GM23338 (cell line): ENCODE measurements around the gene HHAT. TPM values are rescaled to one million over a fixed set of nuclear protein-coding genes. Genes with fewer than 3 reads are reported as not detected.

Experiments
- ATAC-seq: fragments of 200-7000 bp; cut with Tn5 transposase; 3 replicates; pipeline ENCODE4 v1.9.1; 2020
- DNase-seq: peaks from one replicate; pipeline ENCODE4 v3.0.0-alpha.2; 2015; ENCODE audit warnings: low spot score
- H2AFZ ChIP-seq: fragments of 200-600 bp; sonication (generic); 2 replicates; pipeline ENCODE4 v1.8.0; 2016; ENCODE audit warnings: antibody characterized with exemption, mild to moderate bottlenecking, moderate library complexity
- H3F3A ChIP-seq: fragments of 200-600 bp; sonication (generic); replicated peaks from 2 replicates; pipeline ENCODE4 v1.8.0; 2017; ENCODE audit warnings: antibody characterized with exemption, mixed run types, low read depth
- H3K27ac ChIP-seq: fragments of 200-600 bp; sonication (generic); 2 replicates; pipeline ENCODE4 v1.6.1; 2016; ENCODE audit warnings: low read depth
- H3K27me3 ChIP-seq: fragments of 200-600 bp; sonication (generic); 2 replicates; pipeline ENCODE4 v1.8.0; 2016; ENCODE audit warnings: mild to moderate bottlenecking, mixed run types, moderate library complexity; ENCODE audit not compliant: insufficient read depth
- H3K36me3 ChIP-seq: fragments of 200-600 bp; sonication (generic); 2 replicates; pipeline ENCODE4 v1.8.0; 2016; ENCODE audit warnings: mild to moderate bottlenecking; ENCODE audit not compliant: insufficient read depth
- H3K4me1 ChIP-seq: fragments of 200-600 bp; sonication (generic); 2 replicates; pipeline ENCODE4 v1.8.0; 2016; ENCODE audit warnings: mild to moderate bottlenecking, moderate library complexity; ENCODE audit not compliant: insufficient read depth
- H3K4me2 ChIP-seq: fragments of 200-600 bp; sonication (generic); 2 replicates; pipeline ENCODE4 v1.7.1; 2017; ENCODE audit warnings: mixed run types
- H3K4me3 ChIP-seq: fragments of 200-600 bp; sonication (generic); 2 replicates; pipeline ENCODE4 v1.6.1; 2016; ENCODE audit warnings: mixed run types
- H3K79me2 ChIP-seq: fragments of 200-600 bp; sonication (generic); replicated peaks from 2 replicates; pipeline ENCODE4 v1.8.0; 2017; ENCODE audit warnings: mild to moderate bottlenecking; ENCODE audit not compliant: insufficient read depth
- H3K9me2 ChIP-seq: fragments of 200-600 bp; sonication (generic); 2 replicates; pipeline ENCODE4 v1.8.0; 2017; ENCODE audit not compliant: insufficient read depth
- H4K20me1 ChIP-seq: fragments of 200-600 bp; sonication (generic); replicated peaks from 2 replicates; pipeline ENCODE4 v1.8.0; 2017; ENCODE audit warnings: mild to moderate bottlenecking; ENCODE audit not compliant: insufficient read depth
- H3K27ac Mint-ChIP-seq: 2 replicates; pipeline ENCODE4 v1.8.0; 2020; ENCODE audit warnings: inconsistent platforms, mild to moderate bottlenecking, moderate library complexity, mixed read lengths
- H3K27me3 Mint-ChIP-seq: 3 replicates; pipeline ENCODE4 v1.8.0; 2022; ENCODE audit warnings: low read depth, mild to moderate bottlenecking, moderate library complexity, mixed read lengths, inconsistent platforms; ENCODE audit not compliant: insufficient read depth, poor library complexity
- H3K36me3 Mint-ChIP-seq: 3 replicates; pipeline ENCODE4 v1.8.0; 2021; ENCODE audit warnings: low read depth, mild to moderate bottlenecking, inconsistent platforms, moderate library complexity, mixed read lengths
- H3K4me1 Mint-ChIP-seq: 3 replicates; pipeline ENCODE4 v1.8.0; 2020; ENCODE audit warnings: mild to moderate bottlenecking, inconsistent platforms, mixed read lengths
- H3K4me3 Mint-ChIP-seq: 3 replicates; pipeline ENCODE4 v1.8.0; 2021; ENCODE audit warnings: moderate library complexity, mild to moderate bottlenecking, inconsistent platforms, mixed read lengths
- H3K9me3 Mint-ChIP-seq: 3 replicates; pipeline ENCODE4 v1.8.0; 2020; ENCODE audit warnings: moderate library complexity, mild to moderate bottlenecking, inconsistent platforms, mixed read lengths
- CREB1 ChIP-seq: fragments of 250-450 bp; sonication (Bioruptor Pico); IDR thresholded peaks from 2 replicates; pipeline ENCODE4 v1.5.0; 2020; ENCODE audit warnings: low read depth, mild to moderate bottlenecking, moderate library complexity
- ETS1 ChIP-seq: IDR thresholded peaks from 2 replicates; pipeline ENCODE4 v1.6.1; 2016; ENCODE audit warnings: antibody characterized with exemption
- EZH2 ChIP-seq: fragments of 200-600 bp; sonication (generic); IDR thresholded peaks from one replicate; pipeline ENCODE4 v1.8.0; 2017; ENCODE audit warnings: antibody characterized with exemption, mild to moderate bottlenecking, low read depth; ENCODE audit not compliant: unreplicated experiment
- EZH2phosphoT487 ChIP-seq: fragments of 200-600 bp; sonication (generic); IDR thresholded peaks from one replicate; pipeline ENCODE4 v1.8.1; 2018; ENCODE audit warnings: antibody characterized with exemption; ENCODE audit not compliant: unreplicated experiment
- JUNB ChIP-seq: IDR thresholded peaks from one replicate; pipeline ENCODE4 v1.6.1; 2016; ENCODE audit warnings: antibody characterized with exemption; ENCODE audit not compliant: unreplicated experiment
- NANOG ChIP-seq: IDR thresholded peaks from 2 replicates; pipeline ENCODE4 v1.6.1; 2016; ENCODE audit warnings: antibody characterized with exemption, borderline replicate concordance
- POLR2AphosphoS5 ChIP-seq: IDR thresholded peaks from 2 replicates; pipeline ENCODE4 v1.6.1; 2016; ENCODE audit warnings: antibody characterized with exemption, low read depth
- REST ChIP-seq: IDR thresholded peaks from one replicate; pipeline ENCODE4 v1.6.1; 2018; ENCODE audit warnings: antibody characterized with exemption; ENCODE audit not compliant: unreplicated experiment
- STAT1 ChIP-seq: IDR thresholded peaks from one replicate; pipeline ENCODE4 v1.6.1; 2016; ENCODE audit warnings: antibody characterized with exemption; ENCODE audit not compliant: unreplicated experiment
- ZNF114 ChIP-seq: fragments of 250-450 bp; sonication (Bioruptor Pico); IDR thresholded peaks from 2 replicates; pipeline ENCODE4 v1.5.0; 2020; ENCODE audit warnings: mild to moderate bottlenecking, moderate library complexity
- ZNF331 ChIP-seq: fragments of 250-450 bp; sonication (Bioruptor Pico); IDR thresholded peaks from 2 replicates; pipeline ENCODE4 v1.5.0; 2020; ENCODE audit warnings: low read depth, mild to moderate bottlenecking, moderate library complexity
- ZNF462 ChIP-seq: fragments of 250-450 bp; sonication (Bioruptor Pico); IDR thresholded peaks from 2 replicates; pipeline ENCODE4 v1.5.0; 2020; ENCODE audit warnings: mild to moderate bottlenecking, moderate library complexity
- polyA plus RNA-seq: library from polyadenylated mRNA; unstranded; fragments of >200 nt; fragmentation: Nextera tagmentation; extraction: Ambion mirVana; gene quantifications from 2 replicates; pipeline ENCODE4 v1.2.1, GENCODE V29; 2016
- total RNA-seq: library from RNA; depleted of rRNA; stranded (reverse); fragments of >200 nt; shearing (Covaris generic); gene quantifications from 2 replicates; pipeline ENCODE4 v1.2.3, GENCODE V29; 2014

The HHAT gene
- total and polyA plus RNA-seq, 2 experiments from 2014 or later = 0.11 to 0.66 TPM

GRCh38 chr1:210490781-210491180, 162.1 kb downstream of the HHAT start (continued):
- no peak for TF ChIP-seq ZNF331
- no peak for TF ChIP-seq REST

GRCh38 chr1:210496063-210496462, 167.4 kb downstream of the HHAT start:
- no peaks in the 10 kb centered on the region for H3K36me3 Mint-ChIP-seq

More at GRCh38 chr1:210496063-210496462, 167.4 kb downstream of the HHAT start:
- Histone ChIP-seq H3K27ac (no peak overlapping the region), H3K9me2 (no peaks in the 10 kb centered on the region), H3K79me2 (no peaks in the 10 kb centered on the region), H3K4me1 (no peaks in the 10 kb centered on the region), H3K36me3 (no peaks in the 10 kb centered on the region), H3K4me2 (no peak overlapping the region), H2AFZ (no peak overlapping the region), H3K4me3 (no peak overlapping the region), H4K20me1 (no peaks in the 10 kb centered on the region), H3K27me3 (no peaks in the 10 kb centered on the region), H3F3A (no peaks in the 10 kb centered on the region)
- no peak overlapping the region for H3K27ac Mint-ChIP-seq
- no peaks in the 10 kb centered on the region for H3K27me3 Mint-ChIP-seq
- no peaks in the 10 kb centered on the region for H3K9me3 Mint-ChIP-seq
- DNase-seq (no peak), ATAC-seq (no peak)
- H3K4me1 Mint-ChIP-seq = 0 out of 3 replicates have a peak, but pooled peaks cover 2% of the 10 kb centered on the region
- TF ChIP-seq ZNF114 (CRISPR knock-in tag) (no peak), STAT1 (no peak), POLR2AphosphoS5 (no peak), JUNB (no peak), ETS1 (no peak), REST (no peak), EZH2 (no peak), CREB1 (no peak), ZNF462 (CRISPR knock-in tag) (no peak), EZH2phosphoT487 (no peak), ZNF331 (no peak), NANOG (no peak)
- no peak overlapping the region for H3K4me3 Mint-ChIP-seq
